Stimulated activated CD4-positive, alpha-beta T cell treated with anti-CD3 and anti-CD28 coated beads, Interleukin-1b, Interleukin-23, amount 100 ng/mL, for 4 hours (primary cell): ENCODE data around the gene SFI1.
"Not testable (repeated sequence)": the region's sequence is repeated elsewhere in the genome, so short reads cannot be mapped to it uniquely, and the experiment has no call there.

Experiments
- DNase-seq, 2 donors: peaks; one replicate each; pipeline ENCODE4 v3.0.0-alpha.2; 2020; ENCODE audit warnings: low read depth in 2 of 2

The SFI1 gene, protein sequence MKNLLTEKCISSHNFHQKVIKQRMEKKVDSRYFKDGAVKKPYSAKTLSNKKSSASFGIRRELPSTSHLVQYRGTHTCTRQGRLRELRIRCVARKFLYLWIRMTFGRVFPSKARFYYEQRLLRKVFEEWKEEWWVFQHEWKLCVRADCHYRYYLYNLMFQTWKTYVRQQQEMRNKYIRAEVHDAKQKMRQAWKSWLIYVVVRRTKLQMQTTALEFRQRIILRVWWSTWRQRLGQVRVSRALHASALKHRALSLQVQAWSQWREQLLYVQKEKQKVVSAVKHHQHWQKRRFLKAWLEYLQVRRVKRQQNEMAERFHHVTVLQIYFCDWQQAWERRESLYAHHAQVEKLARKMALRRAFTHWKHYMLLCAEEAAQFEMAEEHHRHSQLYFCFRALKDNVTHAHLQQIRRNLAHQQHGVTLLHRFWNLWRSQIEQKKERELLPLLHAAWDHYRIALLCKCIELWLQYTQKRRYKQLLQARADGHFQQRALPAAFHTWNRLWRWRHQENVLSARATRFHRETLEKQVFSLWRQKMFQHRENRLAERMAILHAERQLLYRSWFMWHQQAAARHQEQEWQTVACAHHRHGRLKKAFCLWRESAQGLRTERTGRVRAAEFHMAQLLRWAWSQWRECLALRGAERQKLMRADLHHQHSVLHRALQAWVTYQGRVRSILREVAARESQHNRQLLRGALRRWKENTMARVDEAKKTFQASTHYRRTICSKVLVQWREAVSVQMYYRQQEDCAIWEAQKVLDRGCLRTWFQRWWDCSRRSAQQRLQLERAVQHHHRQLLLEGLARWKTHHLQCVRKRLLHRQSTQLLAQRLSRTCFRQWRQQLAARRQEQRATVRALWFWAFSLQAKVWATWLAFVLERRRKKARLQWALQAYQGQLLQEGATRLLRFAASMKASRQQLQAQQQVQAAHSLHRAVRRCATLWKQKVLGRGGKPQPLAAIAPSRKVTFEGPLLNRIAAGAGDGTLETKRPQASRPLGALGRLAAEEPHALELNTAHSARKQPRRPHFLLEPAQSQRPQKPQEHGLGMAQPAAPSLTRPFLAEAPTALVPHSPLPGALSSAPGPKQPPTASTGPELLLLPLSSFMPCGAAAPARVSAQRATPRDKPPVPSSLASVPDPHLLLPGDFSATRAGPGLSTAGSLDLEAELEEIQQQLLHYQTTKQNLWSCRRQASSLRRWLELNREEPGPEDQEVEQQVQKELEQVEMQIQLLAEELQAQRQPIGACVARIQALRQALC

GRCh38 chr22:31496007-31496734 lies at the start of gene SFI1:
SFI1 (plus strand) TSS chr22:31496536; CDS start chr22:31508285, 11,749 bp downstream.
- DNase-seq, result peak; percentile 91 to 95

DNA sequence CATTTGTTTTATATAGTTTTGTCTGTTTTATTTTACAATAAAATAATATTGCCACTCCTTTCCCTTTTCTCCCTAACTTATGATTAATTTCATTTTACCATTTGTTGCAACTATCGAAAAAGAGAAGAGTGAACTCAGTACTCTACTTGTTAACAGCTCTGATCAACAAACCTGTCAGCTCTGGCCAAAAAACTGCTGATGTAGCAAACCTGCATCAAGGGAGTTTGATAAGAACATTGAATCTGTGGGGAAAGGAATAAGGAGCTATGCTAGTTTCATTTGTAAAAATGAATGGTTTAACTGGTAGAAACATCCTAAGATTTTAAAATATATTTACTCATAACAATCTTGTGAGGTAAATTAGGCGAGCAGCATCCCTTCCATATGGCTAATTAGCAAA lies 49.6 kb upstream of the SFI1 start:
- DNase-seq, result no peak

- DNase-seq, result no peak
These were observed 49.0 kb upstream of the SFI1 start for GRCh38 chr22:31447337-31447736.

- DNase-seq, result no peak
These were observed 48.0 kb upstream of the SFI1 start for GRCh38 chr22:31448382-31448781.

- DNase-seq, result no peak
These were observed 46.8 kb upstream of the SFI1 start for GRCh38 chr22:31449506-31449905.

DNA sequence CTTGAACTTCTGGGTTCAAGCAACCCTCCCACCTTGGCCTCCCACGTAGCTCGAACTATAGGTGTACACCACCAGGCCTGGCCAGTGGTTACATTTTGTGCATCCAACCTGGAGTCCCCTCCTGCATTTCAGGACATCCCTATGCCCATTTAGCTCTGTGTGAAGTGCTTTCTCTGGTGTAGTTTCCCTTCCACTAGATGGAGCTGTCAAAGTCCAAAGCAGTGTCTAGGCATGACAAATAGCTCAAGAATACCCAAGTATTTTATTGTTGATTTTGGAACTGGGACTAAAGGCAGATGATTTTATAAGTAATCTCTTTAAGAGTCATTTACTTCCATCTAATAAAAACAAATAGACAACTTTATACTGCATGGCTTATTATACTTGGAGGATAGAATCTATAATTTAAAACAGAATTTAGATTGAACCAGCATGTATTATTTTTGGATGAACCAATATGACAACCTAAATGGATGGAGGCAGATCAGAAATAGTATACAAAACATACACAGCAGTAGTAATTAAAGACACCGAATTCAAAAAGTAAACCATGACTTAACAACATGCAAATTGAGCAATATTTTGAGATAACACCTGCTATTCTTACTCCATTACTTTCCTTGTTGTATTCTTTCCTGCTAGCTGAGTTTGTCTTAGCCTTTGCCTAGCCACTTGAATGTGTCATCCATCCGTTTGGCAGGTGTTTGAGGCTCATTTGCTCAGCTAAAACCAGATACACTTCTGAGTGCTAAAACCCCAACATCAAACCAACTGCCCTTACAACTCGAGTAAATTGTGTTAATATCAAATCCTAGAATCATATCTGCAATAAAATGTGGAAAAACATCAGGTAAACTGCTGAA lies 44.4 kb upstream of the SFI1 start:
- no peak for DNase-seq

DNA sequence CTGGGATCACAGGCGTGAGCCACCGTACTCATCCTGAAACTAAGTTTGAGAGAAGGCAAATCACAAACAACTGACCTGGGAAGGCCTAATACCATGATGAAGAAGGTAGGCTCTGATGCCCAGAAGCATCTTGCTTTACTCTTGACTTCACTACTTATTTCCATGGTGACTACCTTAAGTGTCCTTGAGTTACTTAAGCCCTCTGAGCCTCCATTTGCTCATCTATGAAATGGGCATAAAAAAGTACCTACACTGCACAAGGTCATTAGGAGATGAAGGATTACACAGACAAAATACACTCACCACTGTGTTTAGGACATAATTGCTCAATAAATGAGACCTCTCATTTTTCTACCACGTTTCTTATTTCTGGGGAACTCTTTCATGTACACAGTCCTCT lies 34.6 kb upstream of the SFI1 start:
- no peak for DNase-seq

DNA sequence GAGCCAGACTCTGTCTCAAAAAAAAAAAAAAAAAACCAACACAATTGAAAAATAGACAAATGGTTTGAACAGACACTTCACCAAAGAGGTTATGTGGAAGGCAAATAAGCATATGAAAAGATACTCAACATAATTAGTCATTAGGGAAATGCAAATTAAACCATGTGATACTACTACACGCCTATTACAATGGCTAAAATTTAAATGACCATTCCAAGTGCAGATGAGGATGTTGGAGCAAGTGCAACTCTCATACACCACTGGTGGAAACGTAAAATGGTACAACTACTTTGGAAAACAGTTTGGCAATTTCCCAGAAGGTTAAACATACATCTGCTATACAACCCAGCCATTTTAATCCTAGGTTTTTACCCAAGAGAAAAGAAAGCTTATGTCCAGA lies 31.0 kb upstream of the SFI1 start:
- no peak for DNase-seq

DNA sequence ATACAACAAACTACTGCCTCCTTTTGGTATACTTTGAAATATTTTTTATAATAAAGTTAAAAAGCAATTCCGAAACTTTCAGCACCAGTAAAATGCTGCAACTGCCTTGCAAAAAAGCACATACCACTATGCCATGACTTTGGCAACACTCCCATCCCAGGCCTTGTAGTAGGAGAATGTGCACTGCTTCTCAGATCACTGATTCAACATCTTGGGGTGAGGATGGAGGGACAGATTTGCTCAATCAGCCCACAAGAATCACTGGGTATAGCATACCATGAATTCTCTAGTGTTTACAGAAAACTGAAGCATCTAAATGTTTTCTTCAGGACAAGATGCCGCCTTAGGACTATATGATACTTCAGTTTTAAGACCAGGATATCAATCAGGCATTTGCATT lies 21.6 kb upstream of the SFI1 start:
- DNase-seq, result no peak

DNA sequence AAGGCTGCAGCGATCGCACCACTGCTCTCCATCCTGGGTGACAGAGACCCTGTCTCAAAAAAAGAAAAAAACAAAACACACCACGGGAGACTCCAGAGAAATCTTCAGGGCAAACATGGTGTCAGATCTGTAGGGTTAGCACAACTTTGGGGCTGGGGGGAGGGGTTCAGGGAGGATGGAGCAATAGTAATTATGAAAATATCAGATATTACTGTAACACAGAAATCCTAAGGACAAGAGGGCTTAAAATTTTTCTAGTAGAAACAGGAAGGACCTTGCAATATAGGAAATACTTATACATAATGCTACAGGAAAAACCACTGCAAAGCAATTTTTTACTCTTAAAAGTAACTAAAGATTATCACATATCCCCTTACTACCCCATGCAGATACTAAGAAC lies 20.5 kb upstream of the SFI1 start:
- no peak for DNase-seq

- no peak for DNase-seq
These were observed 19.0 kb upstream of the SFI1 start for GRCh38 chr22:31477329-31477728.

- no peak for DNase-seq
These were observed 15.2 kb upstream of the SFI1 start for GRCh38 chr22:31481129-31481528.

DNA sequence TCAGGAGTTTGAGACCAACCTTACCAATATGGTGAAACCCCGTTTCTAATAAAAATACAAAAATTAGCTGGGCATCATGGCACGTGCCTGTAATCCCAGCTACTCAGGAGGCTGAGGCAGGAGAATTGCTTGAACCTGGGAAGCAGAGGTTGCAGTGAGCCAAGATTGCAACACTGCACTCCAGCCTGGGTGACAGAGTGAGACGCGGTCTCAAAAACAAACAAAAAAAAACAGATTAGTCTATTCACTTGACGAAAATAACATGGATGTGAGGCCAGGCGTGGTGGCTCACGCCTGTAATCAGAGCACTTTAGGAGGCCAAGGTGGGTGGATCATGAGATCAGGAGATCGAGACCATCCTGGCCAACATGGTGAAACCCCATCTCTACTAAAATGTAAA lies 13.9 kb upstream of the SFI1 start:
- DNase-seq, result not testable (repeated sequence)

DNA sequence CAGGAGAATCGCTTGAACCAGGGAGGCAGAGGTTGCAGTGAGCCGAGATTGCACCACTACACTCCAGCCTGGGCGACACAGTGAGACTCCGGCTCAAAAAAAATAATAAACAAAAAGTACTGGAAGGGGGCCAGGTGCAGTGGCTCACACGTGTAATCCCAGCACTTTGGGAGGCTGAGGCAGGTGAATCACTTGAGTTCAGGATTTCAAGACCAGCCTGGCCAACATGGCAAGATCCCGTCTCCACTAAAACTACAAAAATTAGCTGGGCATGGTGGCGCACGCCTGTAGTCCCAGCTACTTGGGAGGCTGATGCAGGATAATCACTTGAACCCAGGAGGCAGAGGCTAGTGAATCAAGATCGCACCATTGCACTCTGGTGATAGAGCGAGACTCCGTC lies 10.0 kb upstream of the SFI1 start:
- DNase-seq, result not testable (repeated sequence)

GRCh38 chr22:31486951-31487350 lies 9.4 kb upstream of the SFI1 start:
- DNase-seq, result no peak

DNA sequence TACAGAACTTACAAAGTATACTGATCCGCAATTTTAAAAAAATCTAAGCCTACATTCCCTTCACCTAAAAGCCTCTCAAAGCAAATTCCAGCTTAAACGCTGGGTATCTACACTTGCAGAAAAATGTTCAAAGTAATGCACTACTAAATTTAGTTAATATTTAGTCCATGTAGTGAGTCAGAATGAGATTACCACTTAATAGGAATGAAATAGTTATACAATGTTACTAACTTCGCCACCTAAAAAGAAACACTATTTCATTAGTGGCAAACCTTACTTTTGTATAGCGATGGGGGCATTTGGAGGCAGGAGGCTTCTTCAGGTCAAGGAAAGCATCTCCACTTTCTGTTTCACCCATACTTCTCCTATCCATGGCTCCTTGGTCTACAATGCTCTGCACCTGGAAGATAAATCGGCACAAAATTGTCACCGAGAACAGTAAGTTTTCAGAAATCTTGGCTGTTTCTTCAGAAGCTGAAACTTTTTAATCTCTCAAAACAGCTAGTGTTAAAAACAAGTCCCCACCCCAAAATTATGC lies 7.9 kb upstream of the SFI1 start:
- DNase-seq, result no peak

GRCh38 chr22:31488988-31489617 lies 7.2 kb upstream of the SFI1 start:
- peak in 1 of 2 donors; percentile 29 for DNase-seq

GRCh38 chr22:31489632-31490495 lies 6.5 kb upstream of the SFI1 start, which contains the start of gene EIF4ENIF1:
EIF4ENIF1 (minus strand) TSS chr22:31489842; CDS start chr22:31488718, 1,124 bp downstream.
- DNase-seq, result peak; percentile 76 to 83
